OCI-M2 (cell line): ENCODE measurements around the gene PDE4A.
"Not testable (repeated sequence)": the region's sequence is repeated elsewhere in the genome, so short reads cannot be mapped to it uniquely, and the experiment has no call there.

Experiments used
- DNase-seq: peaks from one replicate; lab custom pipeline; 2025; ENCODE audit not compliant: unreplicated experiment; lab: John Stamatoyannopoulos, UW

PDE4A gene

GRCh38 chr19:10403137-10404021 lies 17.0 kb upstream of the PDE4A start, which contains the start of gene CDC37:
CDC37 (minus strand) TSS chr19:10403542; CDS start chr19:10403479, 63 bp downstream.
- DNase-seq = peak; percentile 100

GRCh38 chr19:10404888-10405820 lies 15.2 kb upstream of the PDE4A start:
- no peak for DNase-seq

- DNase-seq = no peak
Observed at GRCh38 chr19:10406191-10406590, 14.1 kb upstream of the PDE4A start.

- no peak for DNase-seq
Observed at GRCh38 chr19:10407096-10407495, 13.2 kb upstream of the PDE4A start.

- DNase-seq = no peak
Observed at GRCh38 chr19:10408511-10409283, 11.6 kb upstream of the PDE4A start.

GRCh38 chr19:10411224-10411623 lies 9.1 kb upstream of the PDE4A start:
- not testable (repeated sequence) for DNase-seq

GRCh38 chr19:10412257-10412977 lies 7.9 kb upstream of the PDE4A start:
- no peak for DNase-seq

- peak; percentile 96 for DNase-seq
Observed at GRCh38 chr19:10416083-10416379, 4.3 kb upstream of the PDE4A start.

GRCh38 chr19:10416380-10417257 lies 3.7 kb upstream of the PDE4A start:
- DNase-seq = peak; percentile 100

- DNase-seq = no peak
Observed at GRCh38 chr19:10417541-10418234, 2.6 kb upstream of the PDE4A start.

GRCh38 chr19:10418235-10418484 lies 2.2 kb upstream of the PDE4A start:
- DNase-seq = no peak

GRCh38 chr19:10418485-10419199 lies 1.7 kb upstream of the PDE4A start:
- peak; percentile 99 for DNase-seq

GRCh38 chr19:10419200-10419645 lies 1.1 kb upstream of the PDE4A start:
- no peak for DNase-seq

GRCh38 chr19:10419646-10420443 lies 493 bp upstream of the PDE4A start:
- DNase-seq = peak; percentile 100

GRCh38 chr19:10421240-10422045 lies 1.1 kb downstream of the PDE4A start:
- DNase-seq = peak; percentile 92

- DNase-seq = no peak
Observed at GRCh38 chr19:10422046-10422461, 1.7 kb downstream of the PDE4A start.

- DNase-seq = no peak
Observed at GRCh38 chr19:10422846-10423245, 2.5 kb downstream of the PDE4A start.
